B cell (primary cell): ENCODE results near the gene LYG2. TPM values are rescaled to one million over a fixed set of nuclear protein-coding genes. Genes with fewer than 3 reads are reported as not detected.
"Not testable (repeated sequence)": the region's sequence is repeated elsewhere in the genome, so short reads cannot be mapped to it uniquely, and the experiment has no call there.

Experiments
- ATAC-seq: fragments of 200-7000 bp; cut with Tn5 transposase; one replicate; pipeline ENCODE4 v1.10.0; 2021; ENCODE audit warnings: low read depth, mild to moderate bottlenecking, moderate number of reproducible peaks, moderate library complexity
- CTCF ChIA-PET: fragments of 350-600 bp; sonication (Branson Sonifier 250); formaldehyde crosslinking; loops from one replicate; lab custom pipeline; 2021; ENCODE audit warnings: antibody characterized with exemption, inconsistent platforms; lab: Charles Lee
- POLR2A ChIA-PET: fragments of 350-600 bp; sonication (Branson Sonifier 250); formaldehyde crosslinking; loops from one replicate; lab custom pipeline; 2021; ENCODE audit warnings: antibody characterized with exemption; lab: Charles Lee
- DNase-seq: peaks from one replicate; pipeline ENCODE4 v3.0.0; 2013
- H2AFZ ChIP-seq: 2 replicates; pipeline ENCODE4 v1.6.1; 2012; ENCODE audit warnings: mild to moderate bottlenecking, low read depth, low read length; ENCODE audit not compliant: insufficient read depth, poor library complexity, severe bottlenecking
- H3K27ac ChIP-seq, 2 donors: 1 replicate in 1 of 2; 2 replicates in 1 of 2; pipeline ENCODE4 v1.5.1; 2012 to 2013; ENCODE audit warnings: low read length in 2 of 2, mild to moderate bottlenecking in 2 of 2, moderate library complexity in 1 of 2
- H3K27me3 ChIP-seq, 4 experiments: fragments of 200-600 bp in 1 of 4; sonication (generic) in 1 of 4; replicated peaks in 1 of 4; 1 replicate in 2 of 4; 2 replicates in 2 of 4; pipeline versions ENCODE4 v1.6.1 to v1.7.0; 2013 to 2016; ENCODE audit warnings: low read length in 3 of 4, mild to moderate bottlenecking in 2 of 4, mixed read lengths in 1 of 4, moderate library complexity in 1 of 4; ENCODE audit not compliant: insufficient read depth in 4 of 4, control insufficient read depth in 3 of 4; ENCODE audit errors: control extremely low read depth in 1 of 4
- H3K36me3 ChIP-seq, 2 experiments: replicated peaks in 1 of 2; 1 replicate in 1 of 2; 2 replicates in 1 of 2; pipeline versions ENCODE4 v1.6.1 to v1.7.1; 2013; ENCODE audit warnings: low read length in 1 of 2; ENCODE audit not compliant: insufficient read depth in 2 of 2, control insufficient read depth in 1 of 2; ENCODE audit errors: control extremely low read depth in 1 of 2, extremely low read depth in 1 of 2
- H3K4me1 ChIP-seq, 2 donors: fragments of 200-600 bp in 1 of 2; sonication (generic) in 1 of 2; 1 replicate in 1 of 2; 2 replicates in 1 of 2; pipeline versions ENCODE4 v1.5.1 to v1.6.1; 2013 to 2017; ENCODE audit warnings: low read length in 2 of 2; ENCODE audit not compliant: control insufficient read depth in 2 of 2, insufficient read depth in 2 of 2
- H3K4me2 ChIP-seq: replicated peaks from 2 replicates; pipeline ENCODE3; 2012; ENCODE audit warnings: mild to moderate bottlenecking, low read depth, low read length; ENCODE audit not compliant: poor library complexity, severe bottlenecking
- H3K4me3 ChIP-seq, 5 experiments: fragments of 200-600 bp in 1 of 5; sonication (generic) in 1 of 5; 1 replicate in 3 of 5; 2 replicates in 2 of 5; pipeline versions ENCODE4 v1.5.1 to v1.7.0; 2011 to 2016; ENCODE audit warnings: low read length in 4 of 5, mild to moderate bottlenecking in 4 of 5, low read depth in 2 of 5, control low read depth in 1 of 5, moderate library complexity in 1 of 5; ENCODE audit not compliant: insufficient read depth in 1 of 5; ENCODE audit errors: control extremely low read depth in 1 of 5, extremely low read depth in 1 of 5
- H3K79me2 ChIP-seq: fragments of 200-600 bp; sonication (generic); one replicate; pipeline ENCODE4 v1.6.0; 2016; ENCODE audit warnings: low read length; ENCODE audit not compliant: control insufficient read depth, insufficient read depth
- H3K9ac ChIP-seq: fragments of 200-600 bp; sonication (generic); 2 replicates; pipeline ENCODE4 v1.6.1; 2017; ENCODE audit warnings: mild to moderate bottlenecking, low read length, moderate library complexity
- H3K9me3 ChIP-seq, 3 donors: one replicate each; pipeline versions ENCODE4 v1.6.1 to v1.7.1; 2013; ENCODE audit warnings: low read length in 2 of 3; ENCODE audit not compliant: control insufficient read depth in 2 of 3, insufficient read depth in 1 of 3; ENCODE audit errors: control extremely low read depth in 1 of 3
- H4K20me1 ChIP-seq: 2 replicates; pipeline ENCODE4 v1.6.0; 2012; ENCODE audit warnings: mild to moderate bottlenecking, low read length; ENCODE audit not compliant: insufficient read depth, control insufficient read depth, poor library complexity, severe bottlenecking
- H3K27ac Mint-ChIP-seq: one replicate; pipeline ENCODE4 v1.8.0; 2021; ENCODE audit warnings: mixed read lengths
- H3K27me3 Mint-ChIP-seq: one replicate; pipeline ENCODE4 v1.8.0; 2021; ENCODE audit warnings: mixed read lengths
- H3K4me1 Mint-ChIP-seq: one replicate; pipeline ENCODE4 v1.8.0; 2021; ENCODE audit warnings: mixed read lengths
- H3K4me3 Mint-ChIP-seq: one replicate; pipeline ENCODE4 v1.8.0; 2021; ENCODE audit warnings: mixed read lengths
- H3K9me3 Mint-ChIP-seq: one replicate; pipeline ENCODE4 v1.8.0; 2022; ENCODE audit warnings: mixed read lengths; ENCODE audit not compliant: insufficient read depth
- CTCF ChIP-seq: fragments of 200-600 bp; IDR thresholded peaks from one replicate; pipeline ENCODE4 v1.8.0; 2022; ENCODE audit warnings: antibody characterized with exemption, mild to moderate bottlenecking
- WGBS: methylation state at CpG from one replicate; pipeline ENCODE4 v1.1.5; 2013; ENCODE audit warnings: missing lambda C conversion rate; ENCODE audit not compliant: insufficient coverage; 5-methylcytosine and 5-hydroxymethylcytosine counted together
- intact Hi-C: fragments of 100-400 bp; cut with micrococcal nuclease; formaldehyde crosslinking; loops from one replicate; pipeline ENCODE4 v1.10.0; 2022
- polyA plus RNA-seq: library from polyadenylated mRNA; depleted of rRNA; stranded (reverse); fragments of >200 nt; gene quantifications from 2 replicates; pipeline ENCODE4 v1.2.3, GENCODE V29; 2012
- total RNA-seq, 2 donors: library from RNA; stranded (reverse); fragments of 120-200 nt in 1 of 2; gene quantifications; 1 replicate in 1 of 2; 2 replicates in 1 of 2; pipeline versions ENCODE4 v1.2.3 to v1.2.4, GENCODE V29; 2013 to 2022

The LYG2 gene
- total and polyA plus RNA-seq, 2 donors (not counting 1 experiment from before 2014, with no cell fraction given): not detected

GRCh38 chr2:99238599-99238998 lies 16.9 kb downstream of the LYG2 start:
- intact Hi-C loops: no loop called here
- no peaks in the 10 kb centered on the region for H3K27me3 ChIP-seq
- no peak for DNase-seq
- no peaks in the 10 kb centered on the region for H3K4me1 ChIP-seq
- H3K9ac ChIP-seq: no peak overlapping the region
- H3K9me3 ChIP-seq: peaks cover 0 to 4% (median 3%) of the 10 kb centered on the region in 3 donors
- H3K4me1 Mint-ChIP-seq: no peaks in the 10 kb centered on the region
- H3K36me3 ChIP-seq: no peaks in the 10 kb centered on the region
- H3K9me3 Mint-ChIP-seq: no peaks in the 10 kb centered on the region
- H3K27ac Mint-ChIP-seq: no peak overlapping the region
- no peak overlapping the region for H3K27ac ChIP-seq
- H3K4me3 ChIP-seq: no peak overlapping the region
- H4K20me1 ChIP-seq: no peaks in the 10 kb centered on the region
- H3K27me3 Mint-ChIP-seq: no peaks in the 10 kb centered on the region
- H3K4me3 Mint-ChIP-seq: no peak overlapping the region
- ATAC-seq: no peak
- H2AFZ ChIP-seq: no peak overlapping the region
- no peaks in the 10 kb centered on the region for H3K79me2 ChIP-seq
- WGBS: 98% methylated on average over 6 of the region's 6 CpGs
- H3K4me2 ChIP-seq: no peak overlapping the region
- no peak for TF ChIP-seq CTCF
- CTCF ChIA-PET: no interaction called here
- POLR2A ChIA-PET: no interaction called here

GRCh38 chr2:99233177-99233576 lies 22.3 kb downstream of the LYG2 start:
- H3K9me3 ChIP-seq, H3K4me1 Mint-ChIP-seq, H3K27me3 Mint-ChIP-seq, H3K79me2 ChIP-seq, DNase-seq, H3K27ac ChIP-seq, H3K27me3 ChIP-seq, intact Hi-C loops, H3K4me2 ChIP-seq, ATAC-seq, H3K4me3 ChIP-seq, POLR2A ChIA-PET, H3K4me1 ChIP-seq, H3K4me3 Mint-ChIP-seq, H4K20me1 ChIP-seq, H3K27ac Mint-ChIP-seq, H3K9ac ChIP-seq, H2AFZ ChIP-seq, H3K36me3 ChIP-seq: not testable (repeated sequence)
- peaks cover 11% of the 10 kb centered on the region for H3K9me3 Mint-ChIP-seq
- CTCF ChIA-PET: interaction anchor here (0.6 kb wide), 1 partner anchor 49 kb away, joined by 3 read pairs; no protein-coding TSS in a partner anchor
